Left cardiac atrium (tissue), 4 donors: ENCODE measurements around the gene TNRC6B. TPM values are rescaled to one million over a fixed set of nuclear protein-coding genes. Genes with fewer than 3 reads are reported as not detected.
"Not testable (repeated sequence)": the region's sequence is repeated elsewhere in the genome, so short reads cannot be mapped to it uniquely, and the experiment has no call there.

ENCODE experiments used
- ATAC-seq, 2 donors: fragments of 200-7000 bp; cut with Tn5 transposase; one replicate each; pipeline ENCODE4 v1.9.1; 2020; ENCODE audit warnings: mild to moderate bottlenecking in 2 of 2, moderate library complexity in 2 of 2
- DNase-seq: peaks from one replicate; pipeline ENCODE4 v3.0.0-alpha.2; 2020
- intact Hi-C, 2 donors: fragments of 100-400 bp; cut with DNase I; formaldehyde crosslinking; loops; one replicate each; pipeline versions ENCODE4 v1.14.1 to v1.15.1; 2022 to 2023
- total RNA-seq, 2 donors: library from RNA; stranded (reverse); fragmentation: NEBNext Ultra II Directional; extraction: Animal tissue kit (Norgen Biotek cat#: 25700); gene quantifications; one replicate each; pipeline ENCODE4 v1.2.1, GENCODE V29; 2021
- donor health status: DM: no; HTN: yes; CAD: no.
- donor health status: DM: no; HTN: yes; CAD: no; lungs with severe emphysema.
- donor health status: DM: yes; HTN: yes; CAD: no.
- donor health status: Dilated cardiomyopathy.

Gene TNRC6B
- total RNA-seq, 2 donors from 2014 or later, result 30.6 to 39.8 TPM

DNA sequence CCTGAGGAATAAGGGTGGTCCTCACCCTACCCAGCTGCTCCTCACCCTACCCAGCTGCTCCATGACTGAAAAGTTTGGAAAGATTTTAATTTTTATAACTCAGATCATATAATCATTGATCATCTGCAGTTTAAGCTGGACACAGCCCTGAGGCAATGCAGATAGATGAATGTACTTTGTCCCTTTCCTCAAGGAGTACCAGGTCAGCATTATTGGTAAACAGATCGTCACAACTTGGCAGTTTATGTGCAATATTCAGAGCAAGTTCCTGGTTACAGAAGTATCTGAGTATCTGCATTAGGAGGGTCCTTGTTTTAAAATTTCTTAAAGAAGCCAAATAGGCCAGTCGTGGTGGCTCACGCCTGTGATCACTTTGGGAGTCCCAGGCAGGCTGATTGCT, 3.6 kb downstream of the TNRC6B start:
- intact Hi-C loops, result no loop called here

DNA sequence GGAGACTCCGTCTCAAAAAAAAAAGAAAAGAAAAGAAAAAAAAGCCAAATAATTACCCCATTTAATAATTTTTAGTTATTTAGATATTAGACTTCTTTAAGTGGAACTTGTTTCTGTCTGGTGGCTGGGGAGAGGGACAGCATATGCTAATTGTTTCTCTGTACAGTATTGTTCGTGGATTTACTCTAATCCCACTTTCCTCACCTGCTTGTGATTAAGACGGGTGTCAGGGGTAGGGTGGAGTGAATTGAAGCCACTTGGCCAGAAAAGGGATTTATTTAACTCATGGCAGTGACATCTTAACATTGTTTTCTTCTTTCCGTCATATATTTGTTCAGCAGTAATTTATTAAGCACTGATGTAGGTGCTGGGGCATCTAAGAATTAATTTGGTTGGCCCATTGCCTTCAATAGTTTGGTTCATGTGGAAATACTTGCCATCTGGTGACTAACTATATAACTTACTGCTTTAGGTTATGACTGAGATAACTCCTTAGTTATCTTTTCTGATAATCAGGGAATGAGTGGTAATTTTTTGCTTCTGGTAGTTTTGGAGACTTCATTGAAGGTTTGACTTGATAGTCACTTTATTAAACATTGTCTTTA, 4.6 kb downstream of the TNRC6B start:
- ATAC-seq (no peak), DNase-seq (no peak)
- intact Hi-C loops, result no loop called here

More for the DNA sequence above, 3.6 kb downstream of the TNRC6B start:
- ATAC-seq (no peak), DNase-seq (no peak)

DNA sequence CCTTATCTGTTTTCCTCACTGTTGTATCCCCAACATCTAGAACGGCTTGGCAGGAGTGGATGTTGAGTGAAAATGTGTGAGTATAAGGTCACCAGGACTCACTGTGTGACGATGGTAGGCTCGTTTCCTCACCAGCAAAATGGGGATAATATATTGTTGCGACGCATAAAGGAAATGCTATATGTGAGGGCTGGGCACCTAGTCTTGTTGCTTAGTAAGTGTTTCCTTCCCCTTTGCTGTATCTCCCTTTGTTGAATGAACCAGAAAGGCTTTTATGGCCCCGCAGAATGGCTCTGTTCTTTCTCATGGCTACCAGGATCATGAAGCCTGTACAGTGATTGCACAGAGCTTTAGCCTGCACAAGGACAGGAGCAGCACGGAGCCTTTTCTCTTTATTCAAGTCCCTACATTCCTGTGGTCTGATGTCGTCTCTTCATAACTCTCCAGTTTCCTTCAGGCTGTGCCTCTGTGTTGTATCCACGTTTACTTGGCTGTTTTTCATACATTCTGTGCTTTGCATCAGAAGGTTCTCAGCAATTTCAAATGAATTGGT, 5.4 kb downstream of the TNRC6B start:
- ATAC-seq, result peak; percentile 24 to 60
- intact Hi-C loops, result no loop called here

DNA sequence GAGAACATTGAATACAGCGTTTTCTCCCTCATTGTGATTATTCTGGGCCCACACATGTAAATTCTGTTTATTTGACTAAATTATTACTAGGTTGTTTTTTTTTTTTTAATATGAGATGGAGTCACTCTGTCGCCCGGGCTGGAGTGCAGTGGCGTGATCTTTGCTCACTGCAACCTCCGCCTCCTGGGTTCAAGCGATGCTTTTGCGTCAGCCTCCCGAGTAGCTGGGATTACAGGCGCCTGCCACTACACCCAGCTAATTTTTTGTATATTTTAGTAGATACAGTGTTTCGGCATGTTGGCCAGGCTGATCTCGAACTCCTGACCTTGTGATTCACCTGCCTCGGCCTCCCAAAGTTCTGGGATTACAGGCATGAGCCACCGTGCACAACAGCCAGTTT, 5.9 kb downstream of the TNRC6B start:
- intact Hi-C loops, DNase-seq, ATAC-seq: not testable (repeated sequence)

More for the DNA sequence above, 5.4 kb downstream of the TNRC6B start:
- DNase-seq, result no peak

DNA sequence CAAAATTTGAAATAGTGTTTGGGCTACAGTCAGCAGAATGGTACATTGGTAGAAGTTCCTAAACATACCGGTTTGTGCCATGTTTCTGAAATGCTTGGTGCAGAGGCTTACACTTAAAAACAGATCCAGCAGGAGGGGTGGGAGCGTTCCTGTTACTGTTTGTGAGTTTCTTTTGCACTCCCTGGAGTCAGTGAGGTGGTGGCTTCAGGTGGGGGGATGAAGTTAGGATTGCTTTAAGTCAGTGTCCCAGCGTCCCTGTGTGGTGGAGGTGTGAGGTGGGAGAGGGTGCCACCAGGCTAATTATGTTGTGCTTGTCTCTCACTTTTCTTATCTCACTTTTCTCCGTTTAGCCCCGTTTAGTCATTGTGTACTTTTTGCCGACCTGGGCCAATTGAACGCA, 9.7 kb downstream of the TNRC6B start:
- ATAC-seq, result no peak
- no peak for DNase-seq
- intact Hi-C loops, result no loop called here

DNA sequence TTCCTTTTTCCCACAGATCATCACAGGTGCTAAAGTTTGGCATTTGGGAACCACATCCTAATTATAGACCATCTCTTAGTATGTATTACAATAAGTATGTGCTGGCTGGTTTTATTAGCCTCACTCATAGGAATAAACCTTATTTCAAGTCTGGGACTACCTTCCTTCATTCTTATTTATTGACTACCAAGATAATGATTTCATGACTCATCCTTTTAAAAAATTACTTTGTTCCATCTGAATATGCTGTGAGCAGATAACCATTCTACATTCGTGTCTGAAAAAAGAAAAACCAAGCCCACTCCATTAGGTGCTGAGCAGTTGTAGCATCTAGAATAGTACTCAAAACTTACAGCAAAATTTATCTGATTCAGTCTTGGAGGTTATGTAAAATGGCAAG, 12.3 kb downstream of the TNRC6B start:
- DNase-seq (no peak), ATAC-seq (no peak)
- intact Hi-C loops, result no loop called here

DNA sequence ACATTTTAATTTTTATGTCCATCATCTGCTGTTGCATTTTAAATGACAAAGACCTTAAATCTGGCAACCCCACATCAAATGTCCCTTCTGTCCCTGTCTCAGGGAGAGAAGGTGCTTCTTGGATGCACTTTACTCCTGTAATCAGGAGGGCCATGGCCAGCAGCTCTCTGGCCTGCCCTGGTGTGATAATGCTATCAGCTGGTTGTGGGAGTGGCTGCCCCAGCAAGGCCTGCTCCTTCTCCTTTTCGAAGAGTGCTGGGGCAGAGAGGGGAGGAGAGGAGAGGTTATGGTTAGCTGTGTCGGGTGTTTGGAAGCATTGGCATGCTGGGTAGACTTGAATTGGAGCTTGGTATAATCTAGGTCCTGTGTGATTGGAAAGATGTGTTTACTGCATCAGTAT, 12.8 kb downstream of the TNRC6B start:
- intact Hi-C loops, result no loop called here
- peak; percentile 39 for DNase-seq
- peak; percentile 74 to 82 for ATAC-seq

DNA sequence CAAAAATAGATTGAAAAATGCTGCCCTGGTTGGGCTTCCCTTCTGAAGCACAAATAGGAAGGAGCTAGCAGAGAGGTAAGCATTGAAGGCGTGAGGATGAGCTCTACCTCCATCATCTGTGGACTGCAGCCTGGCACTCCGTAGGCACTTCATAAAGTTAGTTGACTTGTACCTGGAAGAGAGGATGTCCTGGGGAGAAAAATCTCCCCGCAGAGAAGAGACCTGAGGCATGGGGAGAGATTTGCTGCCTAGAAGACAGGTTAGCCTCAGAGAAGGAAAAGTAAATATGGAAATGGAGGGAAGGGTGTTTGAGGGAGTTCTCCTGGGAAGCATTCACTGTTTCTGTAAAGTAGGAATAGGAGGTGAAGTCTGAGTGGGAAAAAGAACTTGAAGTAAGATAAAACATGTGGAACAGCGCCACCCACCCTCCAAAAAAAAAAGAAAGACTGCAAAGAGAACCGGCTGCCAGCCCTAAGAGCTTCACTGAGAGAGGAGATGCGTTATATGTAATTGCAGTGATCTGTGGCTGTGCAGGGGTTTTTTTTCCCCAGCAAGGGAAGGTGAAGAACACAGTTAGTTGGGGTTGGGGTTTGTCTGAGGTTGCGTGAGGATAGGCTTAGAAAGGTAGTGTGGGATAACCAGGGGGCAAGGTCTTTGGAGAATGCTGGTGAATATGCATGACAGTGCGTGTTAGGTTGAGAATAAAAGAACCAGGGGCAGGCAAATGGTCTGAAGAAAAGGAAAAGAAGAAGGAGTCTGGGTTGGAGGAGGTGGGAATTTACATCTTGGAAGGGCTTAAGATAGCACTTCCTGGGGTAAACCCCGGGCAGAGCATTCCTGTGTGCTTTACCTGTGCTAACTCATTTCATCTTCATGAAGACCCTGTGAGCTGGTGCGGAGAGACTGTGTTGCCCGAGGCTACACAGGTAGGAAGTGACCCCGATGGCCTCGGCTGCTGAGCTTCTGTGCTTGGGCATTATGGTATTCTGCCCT, 16.0 kb downstream of the TNRC6B start:
- DNase-seq (no peak), ATAC-seq (no peak)
- intact Hi-C loops, result no loop called here

DNA sequence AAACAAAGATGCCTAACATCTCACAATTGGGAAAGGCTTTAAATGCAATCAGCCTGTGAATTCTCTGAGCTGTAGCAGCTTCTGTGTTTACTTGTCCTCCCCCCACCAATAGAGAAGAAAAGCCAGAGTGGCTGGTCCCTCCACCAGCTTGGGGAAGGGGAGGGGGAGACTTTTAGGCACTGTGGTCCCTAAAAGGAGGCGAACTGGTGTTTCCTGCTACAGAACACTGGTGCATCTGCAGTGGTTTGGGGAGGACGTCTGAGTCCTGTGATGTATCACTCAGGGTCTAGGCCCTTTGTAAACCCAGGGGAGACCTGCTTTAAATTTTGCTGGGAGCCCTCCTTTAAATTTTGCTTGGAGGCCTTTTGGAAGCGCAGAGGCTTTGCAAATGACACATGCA, 16.9 kb downstream of the TNRC6B start:
- no peak for DNase-seq
- intact Hi-C loops, result no loop called here
- ATAC-seq, result no peak

DNA sequence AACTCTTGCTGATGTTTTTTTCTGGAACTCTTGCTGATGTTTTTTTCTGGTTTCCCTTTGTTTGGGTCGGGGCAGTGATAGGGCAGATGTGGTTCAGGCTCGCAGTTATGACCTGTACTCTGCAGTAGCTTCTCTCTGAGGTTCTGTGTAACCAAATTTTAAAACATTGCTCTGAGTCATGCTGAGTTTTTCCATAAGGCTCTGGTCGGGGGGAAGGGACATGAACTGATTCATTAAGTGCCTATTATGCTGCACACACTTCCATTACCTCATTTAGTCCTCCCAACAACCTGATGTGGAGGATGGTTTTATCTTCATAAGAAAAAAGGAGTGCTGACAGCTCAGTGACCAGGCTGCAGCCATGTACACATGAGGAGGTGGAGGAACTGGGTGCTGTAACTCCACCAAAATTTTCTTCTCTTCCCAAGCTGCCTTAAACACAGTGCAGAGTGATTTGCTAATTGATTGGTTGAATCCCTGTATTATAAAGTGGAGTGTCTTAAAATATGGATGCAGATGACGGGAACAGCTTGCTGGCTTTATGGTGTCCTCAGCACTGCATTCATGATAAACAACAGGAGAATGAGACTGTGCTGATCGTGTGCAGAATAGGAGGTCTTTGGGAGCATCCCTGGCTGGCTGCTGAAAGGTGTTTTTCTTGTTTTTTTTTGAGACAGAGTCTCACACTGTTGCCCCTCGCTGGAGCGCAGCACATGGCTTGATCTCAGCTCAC, 19.1 kb downstream of the TNRC6B start:
- intact Hi-C loops, result no loop called here
- peak in 1 of 2 donors; percentile 95 for ATAC-seq

DNA sequence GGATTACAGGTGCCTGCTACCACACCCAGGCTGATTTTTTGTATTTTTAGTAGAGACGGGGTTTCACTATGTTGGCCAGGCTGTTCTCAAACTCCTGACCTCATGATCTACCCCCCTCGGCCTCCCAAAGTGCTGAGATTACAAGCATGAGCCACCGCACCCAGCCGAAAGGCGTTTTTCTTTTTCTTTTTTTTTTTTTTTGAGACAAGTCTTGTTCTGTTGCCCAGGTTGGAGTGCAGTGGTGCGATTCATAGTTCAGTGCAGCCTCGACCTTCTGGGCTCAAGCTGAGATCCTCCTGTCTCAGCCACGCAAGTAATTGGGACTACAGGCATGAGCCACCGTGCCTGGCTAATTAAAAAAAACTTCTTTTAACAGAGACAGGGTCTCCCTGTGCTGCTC, 19.7 kb downstream of the TNRC6B start:
- intact Hi-C loops, DNase-seq: not testable (repeated sequence)
- ATAC-seq, result peak in 1 of 2 donors; percentile 36

More for the DNA sequence above, 19.1 kb downstream of the TNRC6B start:
- no peak for DNase-seq

DNA sequence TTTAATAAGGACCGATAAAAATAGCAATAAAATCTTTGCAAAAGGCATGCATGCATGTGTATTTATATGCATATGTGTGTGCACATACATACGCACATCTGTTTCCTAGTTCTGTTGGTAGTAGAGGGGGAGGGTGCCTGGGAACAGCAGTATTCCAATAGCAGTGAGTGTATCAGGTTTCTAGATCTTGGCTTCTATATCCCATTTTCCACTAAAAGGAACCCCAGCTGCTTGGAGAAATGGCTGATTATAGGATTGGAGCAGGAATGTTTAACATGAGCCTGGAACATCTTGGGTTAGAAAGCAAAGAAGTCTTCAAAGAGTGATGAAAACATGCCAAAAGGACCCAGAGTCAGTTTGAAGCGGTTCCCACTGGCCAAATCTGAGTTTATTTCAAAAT, 21.0 kb downstream of the TNRC6B start:
- intact Hi-C loops, result no loop called here
- DNase-seq, result no peak

DNA sequence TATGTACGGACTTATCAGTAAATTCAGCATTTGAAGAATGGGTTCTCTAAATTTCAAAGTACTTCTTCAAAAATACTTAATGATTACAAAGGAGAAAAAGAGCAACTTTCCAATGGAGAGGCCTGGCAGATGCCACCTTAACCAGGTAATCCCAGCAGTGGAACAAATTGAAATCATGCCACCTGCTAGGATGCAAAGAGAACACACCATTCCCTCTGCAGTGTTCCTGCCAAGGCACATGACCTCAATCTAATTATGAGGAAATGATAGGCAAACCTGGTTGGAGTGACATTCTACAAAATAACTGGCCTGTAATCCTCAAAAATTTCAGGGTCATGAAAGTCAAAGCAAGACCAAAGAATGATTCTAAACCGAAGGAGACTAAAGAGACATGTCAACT, 21.5 kb downstream of the TNRC6B start:
- DNase-seq, result no peak
- ATAC-seq, result no peak
- intact Hi-C loops, result no loop called here

More for the DNA sequence above, 21.0 kb downstream of the TNRC6B start:
- ATAC-seq, result no peak

DNA sequence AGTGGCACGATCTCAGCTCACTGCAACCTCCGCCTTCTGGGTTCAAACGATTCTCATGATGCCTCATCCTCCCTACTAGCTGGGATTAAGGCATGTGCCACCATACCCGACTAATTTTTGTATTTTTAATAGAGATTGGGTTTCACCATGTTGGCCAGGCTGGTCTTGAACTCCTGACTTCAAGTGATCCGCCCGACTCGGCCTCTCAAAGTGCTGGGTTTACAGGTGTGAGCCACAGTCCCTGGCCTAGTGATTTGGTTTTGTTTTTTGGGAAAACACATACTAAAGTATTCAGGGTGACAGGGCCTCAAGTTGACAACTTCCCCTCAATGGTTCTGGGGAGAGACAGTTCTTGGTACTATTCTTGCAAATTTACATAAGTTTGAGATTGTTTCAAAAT, 22.1 kb downstream of the TNRC6B start:
- no peak for ATAC-seq
- intact Hi-C loops, result no loop called here
- no peak for DNase-seq

DNA sequence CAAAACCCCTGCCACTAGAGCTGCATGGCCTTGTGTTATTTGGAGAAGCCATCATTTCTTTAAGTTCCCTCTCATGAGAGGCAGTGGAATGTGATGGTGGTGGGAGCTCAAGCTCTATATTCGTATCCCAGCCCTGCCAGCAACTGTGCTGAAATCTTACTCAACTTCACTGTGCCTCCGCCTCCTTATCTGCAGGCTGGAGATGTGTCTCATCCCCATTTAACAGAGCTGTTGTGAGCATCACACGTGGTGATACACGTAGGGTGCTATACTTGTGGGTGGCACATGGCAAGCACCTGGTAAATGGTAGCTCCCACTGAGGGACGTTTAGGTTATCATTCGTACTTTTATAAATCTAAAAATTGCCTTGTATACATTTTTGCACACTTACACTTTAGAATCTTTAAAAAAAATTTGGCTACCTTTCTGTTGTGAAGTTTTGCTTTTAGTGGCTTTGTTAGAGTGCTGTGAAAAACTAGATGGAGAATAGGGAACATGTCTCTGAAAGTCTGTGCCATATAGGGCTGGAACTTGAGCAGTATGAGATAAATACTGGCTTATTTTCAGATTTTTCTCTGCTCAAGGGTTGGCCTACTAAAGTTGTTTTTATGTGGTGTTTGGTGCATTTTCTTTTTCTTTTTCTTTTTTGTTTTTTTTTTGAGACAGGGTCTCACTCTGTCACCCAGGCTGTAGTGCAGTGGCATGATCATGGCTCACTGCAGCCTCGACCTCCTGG, 23.2 kb downstream of the TNRC6B start:
- ATAC-seq (peak in 1 of 2 donors; percentile 13), DNase-seq (no peak)
- intact Hi-C loops, result no loop called here

DNA sequence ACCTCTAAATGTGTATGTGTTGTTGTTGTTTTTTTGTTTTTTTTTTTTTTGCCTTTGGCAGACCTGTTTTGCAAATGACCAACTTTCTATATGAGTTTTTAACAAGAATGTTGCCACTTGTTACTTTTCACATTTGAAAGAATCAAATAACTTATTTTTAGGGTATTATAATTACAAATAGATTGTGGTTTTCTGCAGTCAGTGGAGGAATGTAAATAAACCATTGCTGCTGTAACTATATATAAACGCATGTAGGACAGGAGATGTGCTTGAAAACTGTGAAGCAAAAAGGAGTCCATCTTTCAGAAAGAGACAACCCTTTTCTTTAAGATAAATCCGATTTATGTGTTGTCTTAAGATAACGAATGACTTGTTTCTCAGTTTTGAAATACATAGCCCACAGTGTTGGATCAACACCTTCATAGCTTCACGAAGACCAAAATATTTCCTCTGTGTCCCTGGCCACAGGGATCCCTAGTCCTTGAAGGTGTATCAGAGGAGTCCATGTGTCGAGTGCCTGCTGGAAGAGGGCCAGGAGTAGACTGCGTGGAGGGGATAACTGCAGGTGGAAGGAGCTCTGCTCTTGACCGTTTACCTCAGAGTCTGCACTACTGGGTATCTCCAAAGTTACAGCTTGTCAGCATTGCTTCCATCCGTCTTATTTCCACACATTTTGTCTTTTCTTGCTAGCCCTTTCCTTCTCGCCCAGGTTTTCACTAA, 24.7 kb downstream of the TNRC6B start:
- ATAC-seq (no peak), DNase-seq (no peak)
- intact Hi-C loops, result no loop called here

DNA sequence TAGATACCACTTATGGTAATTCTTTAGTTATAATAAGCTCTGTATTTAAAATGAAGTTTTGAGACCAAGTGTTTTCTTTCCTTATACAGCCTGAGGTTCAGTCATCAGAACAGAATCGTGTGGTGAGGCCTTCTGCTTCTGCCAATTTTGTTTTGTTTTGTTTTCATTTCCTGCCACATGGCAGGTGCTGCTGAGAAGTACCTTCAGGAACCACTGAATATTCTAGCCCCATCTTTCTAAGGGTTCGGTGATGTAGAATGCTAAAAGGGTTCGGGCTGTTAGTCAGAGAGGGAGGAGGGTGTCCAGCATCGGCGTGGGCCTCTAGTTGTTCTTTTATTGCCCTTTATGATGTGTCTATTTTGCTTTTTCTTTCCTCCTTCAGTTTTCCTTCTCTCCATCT, 25.8 kb downstream of the TNRC6B start:
- peak in 1 of 2 donors; percentile 33 for ATAC-seq
- no peak for DNase-seq
- intact Hi-C loops, result no loop called here
